SK-N-SH (cell line): ENCODE data around the gene RAX. TPM values are rescaled to one million over a fixed set of nuclear protein-coding genes. Genes with fewer than 3 reads are reported as not detected.

ENCODE experiments used
- CTCF ChIA-PET: fragments of 300-600, 350-600 bp; formaldehyde crosslinking; extraction: SDS; loops from one replicate; lab custom pipeline; 2021; lab: Yijun Ruan, JAX
- POLR2A ChIA-PET: fragments of 350-600 bp; sonication (Branson Sonifier 250); formaldehyde crosslinking; extraction: SDS; loops from one replicate; lab custom pipeline; 2020; ENCODE audit warnings: antibody characterized with exemption, inconsistent platforms; lab: Yijun Ruan, JAX
- DNase-seq: peaks from one replicate; pipeline ENCODE4 v3.0.0; 2012
- H2AFZ ChIP-seq: fragments of 200-600 bp; sonication (generic); 2 replicates; pipeline ENCODE4 v1.8.1; 2016; ENCODE audit warnings: antibody characterized with exemption, mild to moderate bottlenecking, low read depth
- H3F3A ChIP-seq: fragments of 200-600 bp; sonication (generic); replicated peaks from 2 replicates; pipeline ENCODE3; 2016; ENCODE audit warnings: antibody characterized with exemption, mild to moderate bottlenecking; ENCODE audit not compliant: insufficient read depth
- H3K27ac ChIP-seq, 2 experiments: fragments of 200-500 bp in 1 of 2; fragments of 200-600 bp in 1 of 2; sonication (Bioruptor generic) in 1 of 2; sonication (generic), shearing (Covaris generic) in 1 of 2; 2 replicates each; pipeline versions ENCODE4 v1.5.1 to v1.6.1; 2014 to 2016; ENCODE audit warnings: low read depth in 2 of 2, inconsistent platforms in 1 of 2, low read length in 1 of 2, mild to moderate bottlenecking in 1 of 2, mixed read lengths in 1 of 2
- H3K27me3 ChIP-seq: fragments of 200-600 bp; sonication (generic), shearing (Covaris generic); 2 replicates; pipeline ENCODE4 v1.6.1; 2016; ENCODE audit warnings: mixed run types; ENCODE audit not compliant: insufficient read depth
- H3K36me3 ChIP-seq, 2 experiments: fragments of 200-500 bp in 1 of 2; fragments of 200-600 bp in 1 of 2; sonication (Bioruptor generic) in 1 of 2; sonication (generic) in 1 of 2; replicated peaks in 1 of 2; 2 replicates each; pipeline versions ENCODE3 to v1.5.1; 2014 to 2016; ENCODE audit warnings: low read length in 1 of 2, mild to moderate bottlenecking in 1 of 2; ENCODE audit not compliant: insufficient read depth in 2 of 2, control insufficient read depth in 1 of 2
- H3K4me1 ChIP-seq, 2 experiments: fragments of 200-500 bp in 1 of 2; fragments of 200-600 bp in 1 of 2; sonication (Bioruptor generic) in 1 of 2; sonication (generic), shearing (Covaris generic) in 1 of 2; 2 replicates each; pipeline versions ENCODE4 v1.5.1 to v1.6.1; 2014 to 2016; ENCODE audit warnings: low read depth in 1 of 2, low read length in 1 of 2, mixed run types in 1 of 2; ENCODE audit not compliant: insufficient read depth in 2 of 2, control insufficient read depth in 1 of 2
- H3K4me2 ChIP-seq: fragments of 200-600 bp; sonication (generic), shearing (Covaris generic); 2 replicates; pipeline ENCODE4 v1.6.1; 2017; ENCODE audit warnings: mixed run types
- H3K4me3 ChIP-seq, 2 experiments: fragments of 200-500 bp in 1 of 2; fragments of 200-600 bp in 1 of 2; sonication (Bioruptor generic) in 1 of 2; sonication (generic), shearing (Covaris generic) in 1 of 2; 2 replicates each; pipeline versions ENCODE4 v1.5.1 to v1.8.1; 2014 to 2016; ENCODE audit warnings: low read depth in 2 of 2, inconsistent platforms in 1 of 2, low read length in 1 of 2, mild to moderate bottlenecking in 1 of 2, mixed read lengths in 1 of 2, moderate library complexity in 1 of 2
- H3K79me2 ChIP-seq: fragments of 200-600 bp; sonication (generic); 2 replicates; pipeline ENCODE4 v1.8.1; 2017; ENCODE audit warnings: mild to moderate bottlenecking; ENCODE audit not compliant: insufficient read depth
- H3K9ac ChIP-seq: fragments of 200-600 bp; sonication (generic); 2 replicates; pipeline ENCODE4 v1.6.1; 2017; ENCODE audit warnings: mixed run types
- H3K9me2 ChIP-seq: fragments of 200-600 bp; sonication (generic); 2 replicates; pipeline ENCODE4 v1.6.1; 2017; ENCODE audit warnings: mixed run types
- H3K9me3 ChIP-seq: fragments of 200-600 bp; sonication (generic); 2 replicates; pipeline ENCODE4 v1.6.1; 2017; ENCODE audit warnings: mixed run types, mild to moderate bottlenecking, moderate library complexity
- H4K20me1 ChIP-seq: fragments of 200-600 bp; sonication (generic); 2 replicates; pipeline ENCODE4 v1.6.1; 2017; ENCODE audit warnings: mild to moderate bottlenecking, mixed run types; ENCODE audit not compliant: insufficient read depth
- CTCF ChIP-seq: fragments of 200-600 bp; sonication (generic); IDR thresholded peaks from 2 replicates; pipeline ENCODE4 v1.6.1; 2017; ENCODE audit warnings: antibody characterized with exemption, mild to moderate bottlenecking, moderate library complexity
- ELF1 ChIP-seq: IDR thresholded peaks from 2 replicates; pipeline ENCODE4 v1.4.0; 2012
- JUND ChIP-seq: IDR thresholded peaks from 2 replicates; pipeline ENCODE4 v1.4.0; 2012
- MAX ChIP-seq: IDR thresholded peaks from 2 replicates; pipeline ENCODE4 v1.4.0; 2012; ENCODE audit warnings: low read depth
- MEF2A ChIP-seq: IDR thresholded peaks from 2 replicates; pipeline ENCODE4 v1.4.0; 2012; ENCODE audit warnings: low read depth, borderline replicate concordance
- PBX3 ChIP-seq: IDR thresholded peaks from 2 replicates; pipeline ENCODE4; 2012
- SMC3 ChIP-seq: IDR thresholded peaks from 2 replicates; pipeline ENCODE4 v1.6.1; 2012; ENCODE audit warnings: low read depth, low read length, improper control_type of control experiment
- TEAD4 ChIP-seq: IDR thresholded peaks from 2 replicates; pipeline ENCODE4 v1.4.0; 2012; ENCODE audit warnings: mild to moderate bottlenecking, borderline replicate concordance; ENCODE audit not compliant: insufficient read depth
- WGBS: methylation state at CpG from one replicate; pipeline ENCODE4 v1.1.6; 2017; ENCODE audit warnings: low lambda C conversion rate; 5-methylcytosine and 5-hydroxymethylcytosine counted together
- polyA plus RNA-seq, 3 experiments: library from polyadenylated mRNA; depleted of rRNA; stranded (reverse); fragments of >200 nt; gene quantifications; 2 replicates each; pipeline ENCODE4 v1.2.3, GENCODE V29; 2012

The RAX gene
- polyA plus RNA-seq, 1 of the 3 experiments (the other 2 are of a cell fraction), result not detected

GRCh38 chr18:59303006-59303405 lies 29.8 kb upstream of the RAX start:
- CTCF ChIA-PET, result interaction anchor here (0.7 to 5.3 kb wide), 6 partner anchors 24 to 100 kb away, joined by 3 to 43 read pairs (median 4); no protein-coding TSS in a partner anchor
- Histone ChIP-seq H3K79me2 (no peaks in the 10 kb centered on the region), H3K4me3 (no peak overlapping the region), H3K9me2 (no peaks in the 10 kb centered on the region), H3K9me3 (no peaks in the 10 kb centered on the region), H2AFZ (no peak overlapping the region), H3K36me3 (no peaks in the 10 kb centered on the region), H3K4me2 (no peak overlapping the region), H3K27me3 (peaks cover 33% of the 10 kb centered on the region; the same call in 1 of the 2 replicates), H4K20me1 (no peaks in the 10 kb centered on the region), H3F3A (no peaks in the 10 kb centered on the region), H3K4me1 (peaks cover 0 to 4% of the 10 kb centered on the region in 2 experiments; a peak in 1 of 4 replicates), H3K9ac (no peak overlapping the region), H3K27ac (no peak overlapping the region)
- WGBS, result 63% methylated on average over 2 of the region's 2 CpGs
- POLR2A ChIA-PET, result no interaction called here
- DNase-seq, result no peak
- TF ChIP-seq ELF1, result no peak

GRCh38 chr18:59301929-59302328 lies 28.7 kb upstream of the RAX start:
- H3K4me1 ChIP-seq, result peaks cover 0 to 4% of the 10 kb centered on the region in 2 experiments; a peak in 1 of 4 replicates
- peaks cover 33% of the 10 kb centered on the region; the same call in 1 of the 2 replicates for H3K27me3 ChIP-seq
- no peak overlapping the region for H3K27ac ChIP-seq
- H3K4me2 ChIP-seq, result no peak overlapping the region
- WGBS, result 50% methylated on average over 4 of the region's 4 CpGs
- CTCF ChIA-PET, result interaction anchor here (1.8 to 5.3 kb wide), 2 partner anchors 52 to 101 kb away, joined by 7 to 43 read pairs; no protein-coding TSS in a partner anchor
- no peaks in the 10 kb centered on the region for H3K9me3 ChIP-seq
- H3F3A ChIP-seq, result no peaks in the 10 kb centered on the region
- H2AFZ ChIP-seq, result no peak overlapping the region
- H3K9ac ChIP-seq, result no peak overlapping the region
- TF ChIP-seq MAX (no peak), JUND (no peak), PBX3 (no peak), SMC3 (no peak), CTCF (no peak), TEAD4 (no peak), MEF2A (no peak)
- H3K79me2 ChIP-seq, result no peaks in the 10 kb centered on the region
- no peak for DNase-seq
- POLR2A ChIA-PET, result no interaction called here
- no peak overlapping the region for H3K4me3 ChIP-seq
- H4K20me1 ChIP-seq, result no peaks in the 10 kb centered on the region
- no peaks in the 10 kb centered on the region for H3K36me3 ChIP-seq
- H3K9me2 ChIP-seq, result no peaks in the 10 kb centered on the region
